NK-92 treated with Interleukin-12 subunit alpha and Interleukin-12 subunit beta, amount 100 ng/mL, for 24 hours (cell line): Measurements from ENCODE around the gene PRG3.

Source experiments
- DNase-seq: peaks from one replicate; lab custom pipeline; 2025; lab: John Stamatoyannopoulos, UW

Gene PRG3

DNA sequence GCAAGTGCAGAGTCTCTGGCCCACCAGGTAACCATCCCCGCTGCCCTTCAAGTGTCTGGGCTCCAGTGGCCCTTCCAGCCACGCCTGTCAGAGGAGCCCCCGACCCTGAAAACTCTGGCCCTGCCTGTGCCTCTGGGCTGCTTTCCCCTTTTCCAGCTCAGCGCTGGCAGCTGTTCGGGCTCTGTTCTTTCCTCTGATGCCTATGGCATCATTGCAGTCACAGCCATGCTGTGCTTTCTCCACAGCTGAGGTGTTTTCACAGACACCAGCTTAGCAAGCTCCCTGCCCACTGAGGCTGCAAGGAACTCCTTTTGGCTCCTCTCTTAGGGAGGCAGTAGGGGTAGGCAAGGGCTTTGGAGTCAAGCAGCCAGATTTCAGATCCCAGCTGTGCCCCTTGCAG lies 21.6 kb downstream of the PRG3 start:
- DNase-seq: no peak

- no peak for DNase-seq
Measured at GRCh38 chr11:57358991-57359390, 22.0 kb downstream of the PRG3 start.

GRCh38 chr11:57358543-57358961 lies 22.4 kb downstream of the PRG3 start:
- DNase-seq: no peak

DNA sequence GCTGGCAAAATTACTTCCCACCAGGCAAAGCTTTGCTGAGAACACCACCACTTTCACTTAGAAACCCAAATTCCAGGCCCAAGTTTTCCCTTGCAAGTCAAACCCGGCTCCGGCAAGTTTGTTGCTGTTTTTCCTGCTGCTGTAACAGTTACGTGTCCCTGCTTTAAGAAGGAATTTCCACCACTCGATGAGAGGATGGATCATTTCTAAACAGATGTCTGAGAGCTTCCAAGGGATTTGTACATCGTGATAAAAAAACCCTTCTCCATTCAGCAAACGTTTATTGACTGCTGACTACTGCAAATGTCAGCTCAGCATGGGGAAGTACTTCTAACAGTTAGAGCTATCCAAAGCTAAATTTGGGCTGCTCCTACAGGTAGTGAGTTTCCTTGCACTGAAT lies 23.1 kb downstream of the PRG3 start:
- DNase-seq: no peak

- no peak for DNase-seq
Measured at GRCh38 chr11:57357310-57357709, 23.6 kb downstream of the PRG3 start.

GRCh38 chr11:57356268-57356667 lies 24.7 kb downstream of the PRG3 start:
- DNase-seq: no peak

- DNase-seq: no peak
Measured at GRCh38 chr11:57354699-57355098, 26.3 kb downstream of the PRG3 start.

DNA sequence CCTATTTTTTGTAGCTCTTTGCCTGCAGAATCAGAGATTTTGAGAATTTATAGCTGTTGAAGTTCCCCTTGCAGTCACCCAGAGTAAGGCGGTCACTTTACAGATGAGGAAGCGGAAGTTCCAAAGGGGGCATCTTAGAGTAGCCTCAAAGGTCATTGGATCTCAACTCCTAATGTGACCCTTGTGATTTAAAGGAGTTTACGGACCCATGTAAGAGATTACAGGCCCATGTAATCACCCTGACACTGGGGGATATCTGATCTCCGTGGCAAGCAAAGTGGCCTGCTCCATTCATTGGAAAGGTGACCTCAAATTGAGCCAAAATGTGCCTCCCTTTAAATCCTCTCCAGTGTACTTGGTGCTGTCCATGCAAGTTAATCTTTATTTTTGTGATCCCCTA lies 27.1 kb downstream of the PRG3 start:
- no peak for DNase-seq

DNA sequence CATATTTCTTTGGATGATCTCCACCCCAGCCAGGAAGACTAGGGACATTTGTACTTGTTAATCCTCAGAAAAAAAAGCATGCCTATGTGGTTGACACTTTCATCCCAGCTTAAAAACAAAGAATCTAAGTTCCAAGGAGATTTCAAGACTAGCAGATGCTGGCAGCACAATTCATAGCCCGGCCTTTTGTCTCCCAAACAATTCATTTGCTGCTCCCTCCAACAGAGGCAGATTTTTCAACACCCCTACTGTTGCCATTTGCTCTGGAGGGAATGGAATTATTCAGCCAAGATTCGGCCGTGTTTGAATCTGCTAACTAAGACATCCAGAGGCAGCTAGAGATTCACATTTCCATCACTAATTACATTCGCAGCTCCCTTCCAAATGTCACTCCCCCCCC lies 27.5 kb downstream of the PRG3 start:
- DNase-seq: no peak

GRCh38 chr11:57353036-57353435 lies 27.9 kb downstream of the PRG3 start:
- no peak for DNase-seq

- peak; percentile 22 for DNase-seq
Measured at GRCh38 chr11:57349491-57350274, 31.3 kb downstream of the PRG3 start.

DNA sequence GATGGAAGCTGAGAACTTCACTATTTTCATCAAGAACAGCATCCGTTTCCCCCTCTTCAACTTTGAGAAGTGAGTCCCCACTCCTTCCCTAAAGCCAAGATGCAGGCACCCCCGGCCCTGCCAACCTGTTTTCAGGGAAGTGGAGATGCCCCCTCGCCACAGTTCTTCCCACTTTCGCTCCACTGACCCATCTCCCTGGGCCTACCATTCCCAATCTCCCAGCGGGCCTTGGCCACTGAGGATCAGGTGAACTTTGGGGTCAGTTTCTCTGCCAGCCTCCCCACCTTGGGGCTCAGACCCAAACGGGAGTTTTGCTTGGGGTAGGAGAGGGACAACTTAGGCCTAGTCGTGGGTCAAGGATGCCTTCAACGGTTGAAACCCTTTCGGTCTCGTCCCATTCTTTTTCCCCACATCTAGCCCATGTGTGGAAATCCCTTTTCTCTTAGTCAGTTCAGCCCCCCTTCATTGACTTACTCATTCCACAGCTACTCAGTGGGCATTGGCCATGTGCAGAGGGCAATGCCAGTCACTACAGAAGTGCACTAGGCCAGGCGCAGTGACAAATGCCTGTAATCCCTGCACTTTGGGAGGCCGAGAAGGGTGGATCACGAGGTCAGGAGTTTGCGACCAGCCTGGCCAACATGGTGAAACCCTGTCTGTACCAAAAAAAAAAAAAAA lies 32.2 kb downstream of the PRG3 start:
- no peak for DNase-seq

GRCh38 chr11:57348052-57348451 lies 32.9 kb downstream of the PRG3 start:
- no peak for DNase-seq

DNA sequence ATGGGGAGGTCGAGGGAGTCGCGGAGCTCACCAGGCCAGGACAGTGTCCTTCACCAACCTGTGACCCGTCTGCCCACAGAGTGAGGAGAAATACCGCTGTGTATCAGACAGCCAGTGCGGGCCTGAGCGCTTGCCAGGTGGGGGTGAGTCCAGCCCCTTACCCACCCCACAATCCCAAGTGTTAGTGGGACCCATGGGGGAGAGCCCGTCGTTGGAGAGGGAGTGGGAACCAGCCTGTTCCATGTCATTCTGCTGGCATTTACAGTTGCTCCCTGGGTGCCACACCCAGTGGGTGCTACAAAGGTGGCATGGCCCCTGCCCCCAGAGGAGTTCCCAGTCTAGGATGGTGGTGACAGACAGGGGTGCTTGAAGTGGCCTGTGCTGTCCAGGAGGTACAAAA lies 33.6 kb downstream of the PRG3 start:
- DNase-seq: no peak

GRCh38 chr11:57345555-57346211 lies 35.3 kb downstream of the PRG3 start:
- peak; percentile 57 for DNase-seq

- DNase-seq: no peak
Measured at GRCh38 chr11:57344826-57345225, 36.1 kb downstream of the PRG3 start.

GRCh38 chr11:57343825-57344224 lies 37.1 kb downstream of the PRG3 start:
- no peak for DNase-seq

DNA sequence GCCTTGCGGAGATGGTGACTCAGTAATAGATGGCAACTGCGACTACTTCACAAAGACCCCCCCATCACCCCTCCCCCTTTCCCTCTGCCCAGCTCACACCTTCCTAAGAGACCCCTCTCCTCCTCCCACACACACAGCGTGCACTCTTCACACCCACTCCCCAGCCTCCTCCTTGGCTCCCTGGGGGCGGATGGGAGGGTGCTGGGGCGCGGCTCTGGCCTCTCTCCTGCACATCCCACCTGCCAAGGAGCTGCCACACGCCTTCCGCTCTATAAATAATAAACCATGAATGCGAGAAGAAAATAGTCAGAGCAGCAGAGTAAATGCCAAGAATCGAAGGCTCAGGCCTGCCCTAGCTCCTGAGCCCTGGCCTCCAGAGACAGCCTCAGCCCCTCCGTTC lies 38.2 kb downstream of the PRG3 start:
- DNase-seq: no peak

DNA sequence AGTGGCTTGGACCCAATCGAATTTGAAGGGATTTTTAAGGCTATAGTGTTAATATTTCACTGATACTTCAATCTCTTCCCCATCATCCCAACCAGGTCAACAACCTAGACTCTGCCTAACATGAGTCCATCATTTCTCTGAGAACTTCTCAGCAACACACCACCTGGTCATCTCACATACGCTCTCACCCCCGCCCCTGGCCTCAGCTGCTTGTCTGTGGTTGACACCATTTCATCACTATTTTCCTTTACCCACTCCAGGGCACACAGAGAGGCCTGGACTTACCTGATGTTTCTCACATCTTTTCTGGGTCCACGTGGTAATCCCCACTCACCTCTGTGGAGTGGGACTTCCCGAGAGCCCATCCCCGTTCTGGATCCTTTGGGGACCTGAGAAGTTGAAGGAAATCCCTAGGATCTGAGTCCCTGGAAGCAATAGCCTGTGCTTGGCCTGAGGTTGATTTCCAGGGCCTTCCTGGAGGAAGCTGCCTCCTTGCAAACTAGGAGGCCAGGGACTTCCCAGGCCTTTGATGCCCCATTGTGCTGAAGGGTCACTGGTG lies 39.6 kb downstream of the PRG3 start:
- peak; percentile 33 for DNase-seq

DNA sequence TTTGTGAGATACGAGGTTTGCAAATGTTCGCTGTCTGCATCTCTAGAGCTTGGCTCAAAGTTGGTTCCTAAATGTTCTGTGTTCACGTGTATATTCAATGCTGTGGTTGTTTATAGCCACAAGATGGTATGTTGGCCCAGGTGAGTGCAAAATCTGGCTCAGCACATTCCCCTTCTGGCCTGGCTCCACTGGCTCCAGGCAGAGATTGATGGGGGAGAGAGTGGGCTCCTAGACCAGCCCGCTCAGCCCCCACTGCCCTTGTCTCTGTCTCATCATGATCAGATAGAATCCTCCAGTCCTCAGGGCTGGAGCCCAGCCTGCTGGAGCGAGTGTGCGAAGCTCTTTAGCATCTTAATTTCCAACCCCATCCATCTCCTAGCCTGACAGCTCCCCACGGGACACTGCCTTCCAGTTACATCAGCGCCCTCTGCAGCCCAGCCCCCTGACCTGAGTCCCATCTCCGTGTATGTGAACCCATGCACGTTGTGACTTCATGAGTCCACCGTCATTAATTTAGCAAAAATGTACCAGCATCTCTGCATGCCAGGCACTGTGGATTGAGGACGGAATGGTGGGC lies 40.8 kb downstream of the PRG3 start:
- no peak for DNase-seq

DNA sequence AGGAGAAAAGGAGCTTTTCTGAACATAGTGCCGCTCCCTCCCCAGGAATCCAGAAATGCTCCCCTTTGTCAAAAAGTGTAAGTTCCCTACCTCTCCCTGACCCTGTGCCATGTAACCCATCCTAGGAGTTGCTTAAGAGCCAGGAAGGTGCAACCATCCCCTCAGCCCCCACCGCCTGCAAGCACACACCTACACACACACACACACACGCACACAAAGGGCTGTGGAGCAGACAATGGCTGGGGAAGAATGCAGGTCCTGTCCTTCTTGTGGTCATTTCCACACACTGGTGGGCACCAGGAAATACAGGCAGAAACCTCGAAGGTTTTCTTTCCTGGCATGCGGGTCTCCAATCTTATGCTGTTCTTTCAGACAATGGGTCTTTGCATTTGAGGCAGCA lies 41.6 kb downstream of the PRG3 start:
- no peak for DNase-seq

DNA sequence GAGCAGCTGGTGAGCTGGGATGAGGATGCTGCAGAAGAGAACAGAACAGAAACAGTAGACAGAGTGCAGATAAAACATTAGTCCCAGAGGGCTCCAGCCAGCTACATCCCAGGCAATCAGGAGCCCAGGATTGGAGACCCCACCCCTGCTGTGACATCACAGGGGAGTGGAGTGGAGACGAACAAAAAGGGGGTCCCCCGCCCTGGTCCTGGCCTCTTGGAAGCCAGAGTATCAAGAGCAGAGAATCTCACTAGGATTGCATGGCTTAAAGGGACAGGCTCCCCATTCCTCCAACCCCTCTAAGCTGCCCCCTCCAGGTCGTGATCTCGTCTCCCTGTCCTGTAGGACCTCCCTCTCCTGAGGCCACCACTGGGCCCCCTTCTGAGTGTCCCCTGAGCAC lies 42.8 kb downstream of the PRG3 start, which contains the start of gene P2RX3:
Gene P2RX3, plus strand, starts transcription at position 211 of the 400 bp plus-strand sequence. CDS start 199 bp downstream, outside the sequence.
- no peak for DNase-seq
